MCF 10A (cell line): Measurements from ENCODE around the gene CPNE8. TPM values are rescaled to one million over a fixed set of nuclear protein-coding genes. Genes with fewer than 3 reads are reported as not detected.
A peak's percentile ranks its signal among the peaks of the same experiment; 100 is the strongest.

Experiments
- BruUV-seq: library from RNA; stranded (reverse); fragments of 400-500 nt; replicated peaks from 2 replicates; lab custom pipeline; 2021; lab: Mats Ljungman, UMichigan
- CTCF ChIA-PET: fragments of 300-600 bp; sonication (Branson Sonifier 250); formaldehyde crosslinking; extraction: SDS; loops from one replicate; lab custom pipeline; 2021; ENCODE audit warnings: antibody characterized with exemption, inconsistent platforms; lab: Yijun Ruan, JAX
- POLR2A ChIA-PET: fragments of 300-600, 350-650 bp; sonication (Branson Sonifier 250); formaldehyde crosslinking; extraction: SDS; loops from one replicate; lab custom pipeline; 2020; ENCODE audit warnings: antibody characterized with exemption, inconsistent platforms; lab: Yijun Ruan, JAX
- DNase-seq: peaks from one replicate; pipeline ENCODE4 v3.0.0-alpha.2; 2018; ENCODE audit not compliant: unreplicated experiment
- H3K27ac Mint-ChIP-seq: one replicate; pipeline ENCODE4 v1.8.0; 2022; ENCODE audit warnings: mild to moderate bottlenecking, low read depth, mixed read lengths; ENCODE audit not compliant: unreplicated experiment
- H3K27me3 Mint-ChIP-seq: one replicate; pipeline ENCODE4 v1.8.0; 2022; ENCODE audit warnings: mixed read lengths; ENCODE audit not compliant: insufficient read depth, unreplicated experiment
- H3K36me3 Mint-ChIP-seq: one replicate; pipeline ENCODE4 v1.8.0; 2022; ENCODE audit warnings: mild to moderate bottlenecking, moderate library complexity, mixed read lengths; ENCODE audit not compliant: insufficient read depth, unreplicated experiment
- H3K4me1 Mint-ChIP-seq: one replicate; pipeline ENCODE4 v1.8.0; 2022; ENCODE audit warnings: mixed read lengths; ENCODE audit not compliant: insufficient read depth, unreplicated experiment
- H3K4me3 Mint-ChIP-seq: one replicate; pipeline ENCODE4 v1.8.0; 2022; ENCODE audit warnings: mild to moderate bottlenecking, moderate library complexity, mixed read lengths; ENCODE audit not compliant: unreplicated experiment
- H3K9me3 Mint-ChIP-seq: one replicate; pipeline ENCODE4 v1.8.0; 2022; ENCODE audit warnings: mixed read lengths; ENCODE audit not compliant: unreplicated experiment
- intact Hi-C: fragments of 100-400 bp; cut with micrococcal nuclease; formaldehyde crosslinking; loops from 2 replicates; pipeline ENCODE4 v1.14.1; 2022
- total RNA-seq: library from RNA; stranded (reverse); gene quantifications from 2 replicates; pipeline ENCODE4 v1.2.3, GENCODE V29; 2022
- TF ChIP-seq, protein P1 (sequence below): fragments of 200-600 bp; IDR thresholded peaks from one replicate; pipeline ENCODE4 v1.8.0; 2022; ENCODE audit warnings: antibody characterized with exemption, mild to moderate bottlenecking; ENCODE audit not compliant: unreplicated experiment

CPNE8 gene
- total RNA-seq, 1 experiment from 2014 or later, result 17.0 TPM

DNA sequence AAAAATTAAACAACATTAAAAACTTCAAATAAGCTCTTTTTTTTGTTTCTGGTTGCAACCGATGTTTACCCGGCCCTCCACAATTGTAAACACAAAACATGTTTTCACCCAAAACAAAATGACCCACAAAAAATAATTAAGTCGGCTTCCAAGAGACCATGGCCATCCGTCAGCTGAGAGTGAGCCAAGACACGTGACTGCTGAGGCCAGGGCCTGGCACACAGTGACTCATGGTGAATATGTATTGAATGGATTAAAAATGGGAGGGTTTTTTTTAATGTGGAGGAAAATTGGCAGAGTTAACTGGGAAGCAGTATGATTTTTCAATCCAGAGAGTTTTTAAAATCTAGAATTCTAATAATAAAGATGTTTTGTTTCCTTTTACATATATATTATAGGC is 13.8 kb upstream of the CPNE8 start:
- intact Hi-C loops, result no loop called here
- ChIA-PET POLR2A (interaction anchor here (0.7 to 2.9 kb wide), 5 partner anchors 9 to 184 kb away, joined by 3 to 25 read pairs (median 8); partner anchors contain the start of gene CPNE8), CTCF (interaction anchor here (0.7 to 6.7 kb wide), 13 partner anchors 9 to 591 kb away, joined by 3 to 151 read pairs (median 4); partner anchors contain the start of gene CPNE8)
- BruUV-seq, result no TSS peak
- no peaks in the 10 kb centered on the region for H3K36me3 Mint-ChIP-seq
- H3K9me3 Mint-ChIP-seq, result no peaks in the 10 kb centered on the region
- H3K27me3 Mint-ChIP-seq, result no peaks in the 10 kb centered on the region
- peaks cover 7% of the 10 kb centered on the region for H3K4me1 Mint-ChIP-seq
- H3K4me3 Mint-ChIP-seq, result no peak overlapping the region
- peak; percentile 67 for DNase-seq
- TF ChIP-seq, protein P1, sequence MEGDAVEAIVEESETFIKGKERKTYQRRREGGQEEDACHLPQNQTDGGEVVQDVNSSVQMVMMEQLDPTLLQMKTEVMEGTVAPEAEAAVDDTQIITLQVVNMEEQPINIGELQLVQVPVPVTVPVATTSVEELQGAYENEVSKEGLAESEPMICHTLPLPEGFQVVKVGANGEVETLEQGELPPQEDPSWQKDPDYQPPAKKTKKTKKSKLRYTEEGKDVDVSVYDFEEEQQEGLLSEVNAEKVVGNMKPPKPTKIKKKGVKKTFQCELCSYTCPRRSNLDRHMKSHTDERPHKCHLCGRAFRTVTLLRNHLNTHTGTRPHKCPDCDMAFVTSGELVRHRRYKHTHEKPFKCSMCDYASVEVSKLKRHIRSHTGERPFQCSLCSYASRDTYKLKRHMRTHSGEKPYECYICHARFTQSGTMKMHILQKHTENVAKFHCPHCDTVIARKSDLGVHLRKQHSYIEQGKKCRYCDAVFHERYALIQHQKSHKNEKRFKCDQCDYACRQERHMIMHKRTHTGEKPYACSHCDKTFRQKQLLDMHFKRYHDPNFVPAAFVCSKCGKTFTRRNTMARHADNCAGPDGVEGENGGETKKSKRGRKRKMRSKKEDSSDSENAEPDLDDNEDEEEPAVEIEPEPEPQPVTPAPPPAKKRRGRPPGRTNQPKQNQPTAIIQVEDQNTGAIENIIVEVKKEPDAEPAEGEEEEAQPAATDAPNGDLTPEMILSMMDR, result no peak
- H3K27ac Mint-ChIP-seq, result no peak overlapping the region

DNA sequence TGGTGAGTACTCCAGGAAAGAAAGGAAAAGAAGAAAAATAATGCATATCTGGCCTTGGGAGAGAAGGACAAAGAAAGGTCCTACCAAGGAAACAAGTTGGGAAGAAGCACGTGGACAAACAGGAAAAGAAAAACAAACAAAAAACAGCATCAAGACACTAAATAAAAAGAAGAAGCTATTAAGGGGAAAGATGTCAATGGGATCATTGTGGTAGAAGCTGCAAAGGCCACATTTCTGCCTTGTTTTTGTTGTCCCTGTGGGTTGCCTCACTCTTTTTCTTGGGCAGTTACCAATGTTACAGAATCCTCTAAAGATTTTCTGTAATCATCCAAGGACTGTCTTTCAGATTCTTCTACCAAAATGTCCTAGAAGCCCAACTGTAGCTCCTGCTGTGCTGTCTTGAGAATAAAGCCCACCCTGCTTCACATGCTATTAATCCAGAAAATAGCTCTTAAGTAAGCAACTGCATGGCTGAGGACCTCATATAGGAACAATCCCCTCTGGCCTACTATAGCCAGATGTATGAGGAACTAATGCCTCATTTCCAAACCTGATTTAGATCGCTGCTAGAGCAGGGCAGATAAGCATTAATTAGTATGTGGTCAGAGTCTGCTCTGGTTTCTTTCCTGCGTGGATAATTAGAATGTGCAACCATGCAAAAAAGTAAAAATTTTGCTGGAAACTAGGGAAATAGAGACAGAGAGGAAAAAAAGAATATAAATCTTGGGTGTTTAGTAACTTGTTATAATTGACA is 10.2 kb upstream of the CPNE8 start:
- H3K9me3 Mint-ChIP-seq, result no peaks in the 10 kb centered on the region
- H3K27ac Mint-ChIP-seq, result no peak overlapping the region
- TF ChIP-seq, protein P1, result no peak
- no peaks in the 10 kb centered on the region for H3K27me3 Mint-ChIP-seq
- intact Hi-C loops, result no loop called here
- ChIA-PET POLR2A (interaction anchor here (0.7 to 1.2 kb wide), 4 partner anchors 8 to 325 kb away, joined by 3 to 10 read pairs (median 4); no protein-coding TSS in a partner anchor), CTCF (interaction anchor here (0.6 to 6.7 kb wide), 6 partner anchors 9 to 584 kb away, joined by 3 to 86 read pairs (median 3); partner anchors contain the start of gene CPNE8)
- no TSS peak for BruUV-seq
- no peak for DNase-seq
- H3K36me3 Mint-ChIP-seq, result no peaks in the 10 kb centered on the region
- peaks cover 7% of the 10 kb centered on the region for H3K4me1 Mint-ChIP-seq
- no peak overlapping the region for H3K4me3 Mint-ChIP-seq

DNA sequence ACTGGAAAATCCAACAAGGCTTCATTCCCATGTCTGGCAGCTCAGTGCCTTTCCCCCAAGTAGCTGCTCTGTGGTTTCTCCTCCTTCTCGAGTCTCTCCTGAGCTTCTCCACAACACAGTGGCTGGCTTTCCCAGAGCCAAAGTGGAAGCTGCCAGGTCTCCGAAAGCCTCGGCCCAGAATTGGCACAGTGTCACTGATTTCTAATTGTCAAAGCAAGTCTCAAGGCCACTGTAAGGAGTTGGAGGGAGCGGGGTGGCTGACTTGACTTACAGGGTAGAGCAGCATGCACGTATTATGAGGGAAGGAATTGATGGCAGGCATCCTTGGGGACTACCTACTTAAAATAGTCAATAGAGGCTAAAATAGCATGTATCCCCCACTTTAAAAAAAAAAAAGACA is 6.7 kb upstream of the CPNE8 start:
- Mint-ChIP-seq H3K36me3 (no peaks in the 10 kb centered on the region), H3K27ac (no peak overlapping the region), H3K4me3 (no peak overlapping the region), H3K27me3 (no peaks in the 10 kb centered on the region), H3K4me1 (peaks cover 8% of the 10 kb centered on the region), H3K9me3 (no peaks in the 10 kb centered on the region)
- ChIA-PET CTCF (interaction anchor here (0.6 to 2.6 kb wide), 12 partner anchors 9 to 584 kb away, joined by 3 to 14 read pairs (median 5); no protein-coding TSS in a partner anchor), POLR2A (interaction anchor here (1.1 kb wide), 1 partner anchor 144 kb away, joined by 3 read pairs; no protein-coding TSS in a partner anchor)
- no TSS peak for BruUV-seq
- TF ChIP-seq, protein P1, result no peak
- intact Hi-C loops, result no loop called here
- DNase-seq, result no peak

DNA sequence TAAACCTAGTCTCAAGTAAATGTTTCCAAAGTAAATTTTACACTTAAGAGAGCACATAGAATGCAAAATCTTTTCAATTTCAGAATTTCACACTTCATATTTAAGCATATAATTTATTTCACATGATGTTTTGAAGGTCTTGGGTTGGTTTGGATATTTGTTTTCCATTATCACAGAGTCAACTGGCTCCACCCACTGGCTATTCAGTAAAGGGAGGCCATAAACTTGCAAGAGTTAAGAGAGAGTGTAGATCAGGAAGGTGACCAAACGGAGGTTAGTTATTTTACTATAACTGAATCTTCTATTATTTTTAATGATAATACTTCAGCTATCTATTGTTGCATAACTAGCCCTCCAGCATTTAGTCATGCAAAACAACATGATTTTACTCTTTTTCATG is 6.2 kb upstream of the CPNE8 start:
- DNase-seq, result no peak
- H3K36me3 Mint-ChIP-seq, result no peaks in the 10 kb centered on the region
- no peaks in the 10 kb centered on the region for H3K27me3 Mint-ChIP-seq

More for the DNA sequence above, 6.2 kb upstream of the CPNE8 start:
- ChIA-PET POLR2A (no interaction called here), CTCF (interaction anchor here (0.6 to 2.6 kb wide), 10 partner anchors 9 to 583 kb away, joined by 3 to 14 read pairs (median 5); no protein-coding TSS in a partner anchor)
- TF ChIP-seq, protein P1, result no peak
- intact Hi-C loops, result no loop called here
- H3K4me3 Mint-ChIP-seq, result no peak overlapping the region
- no peaks in the 10 kb centered on the region for H3K9me3 Mint-ChIP-seq
- no TSS peak for BruUV-seq
- H3K4me1 Mint-ChIP-seq, result peaks cover 9% of the 10 kb centered on the region
- H3K27ac Mint-ChIP-seq, result no peak overlapping the region
